ENCODE results near the gene C19orf85.

Gene C19orf85

DNA sequence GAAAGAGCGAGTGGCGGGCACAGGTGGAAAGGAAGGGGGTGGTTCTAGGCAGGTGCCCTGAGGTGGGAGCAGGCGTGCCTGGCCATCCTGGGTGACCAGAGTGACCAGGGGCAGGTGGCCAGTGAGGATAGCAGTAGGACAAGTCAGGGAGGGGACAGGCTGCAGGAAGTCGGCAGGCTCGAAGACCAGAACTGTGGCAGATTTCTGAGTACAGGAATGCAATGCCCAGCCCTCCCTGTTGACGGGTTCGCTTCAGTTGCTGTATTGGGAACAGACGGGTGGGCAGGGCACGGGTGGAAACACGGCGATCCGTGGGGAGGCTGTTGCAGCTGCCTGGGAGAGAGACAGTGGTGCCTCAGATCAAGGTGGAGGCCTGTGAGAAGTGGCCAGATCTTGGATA is 13.8 kb upstream of the C19orf85 start:
- DNase-seq (ENCODE audit: low spot score): no peak
- no peak for FAIRE-seq

DNA sequence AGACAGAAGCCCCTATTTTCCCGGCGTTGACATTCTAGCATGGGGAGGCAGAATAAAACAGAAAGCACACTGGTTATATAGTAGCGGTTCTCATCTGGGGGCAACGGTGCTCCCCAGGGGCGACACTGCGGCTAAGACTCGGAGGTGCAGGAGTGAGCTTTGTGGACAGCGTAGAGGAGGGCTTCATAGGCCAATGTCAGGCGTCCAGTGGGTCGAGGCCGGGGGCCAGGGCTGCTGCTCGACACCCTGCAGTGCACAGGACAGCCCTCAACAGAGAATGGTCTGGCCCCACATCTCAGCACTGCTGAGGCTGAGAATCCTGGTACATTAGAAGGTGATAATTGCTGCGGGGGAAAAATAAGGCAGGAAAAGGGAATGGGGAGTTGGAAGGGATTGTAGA is 13.4 kb upstream of the C19orf85 start:
- FAIRE-seq (no peak), DNase-seq (ENCODE audit: low spot score) (no peak)

DNA sequence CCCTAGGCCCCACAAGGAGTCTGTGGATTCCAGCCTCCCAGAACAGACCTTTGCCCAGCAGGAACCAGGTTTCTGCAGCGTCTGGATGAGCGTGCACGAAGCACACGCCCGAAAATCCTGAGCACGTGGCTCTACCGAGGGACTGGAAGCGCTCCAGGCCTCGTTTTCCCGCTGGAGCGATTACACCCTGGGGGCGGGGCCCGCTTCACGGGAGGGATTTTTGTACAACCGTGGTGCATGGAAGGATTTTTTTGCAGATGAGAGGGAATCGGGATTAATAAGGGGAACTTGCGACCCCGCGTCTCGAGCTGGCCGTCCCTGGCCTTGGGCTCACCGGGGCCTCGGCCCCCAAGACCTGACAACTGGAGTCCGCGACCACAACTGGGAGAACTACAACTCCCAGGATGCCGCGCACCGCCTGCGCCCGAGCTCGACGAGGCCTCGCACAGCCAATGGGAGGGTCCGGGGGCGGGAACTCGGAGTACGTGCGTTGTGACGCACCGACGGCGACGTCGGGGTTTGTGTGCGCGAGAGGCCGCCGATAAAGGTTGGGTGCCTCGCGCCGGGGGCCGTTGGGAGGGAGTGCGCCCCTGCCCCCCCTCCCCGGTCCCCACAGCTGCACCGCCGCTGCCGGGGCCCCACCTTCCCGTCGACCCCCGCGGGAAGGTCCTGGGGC is 11.7 kb upstream of the C19orf85 start, which contains the start of gene ZNF628:
Gene ZNF628 (plus strand): TSS at position 518 of the 676 bp plus-strand sequence. CDS start 3,294 bp downstream, outside the sequence.
- DNase-seq (ENCODE audit: low spot score): peak; percentile 88
- no peak for FAIRE-seq

DNA sequence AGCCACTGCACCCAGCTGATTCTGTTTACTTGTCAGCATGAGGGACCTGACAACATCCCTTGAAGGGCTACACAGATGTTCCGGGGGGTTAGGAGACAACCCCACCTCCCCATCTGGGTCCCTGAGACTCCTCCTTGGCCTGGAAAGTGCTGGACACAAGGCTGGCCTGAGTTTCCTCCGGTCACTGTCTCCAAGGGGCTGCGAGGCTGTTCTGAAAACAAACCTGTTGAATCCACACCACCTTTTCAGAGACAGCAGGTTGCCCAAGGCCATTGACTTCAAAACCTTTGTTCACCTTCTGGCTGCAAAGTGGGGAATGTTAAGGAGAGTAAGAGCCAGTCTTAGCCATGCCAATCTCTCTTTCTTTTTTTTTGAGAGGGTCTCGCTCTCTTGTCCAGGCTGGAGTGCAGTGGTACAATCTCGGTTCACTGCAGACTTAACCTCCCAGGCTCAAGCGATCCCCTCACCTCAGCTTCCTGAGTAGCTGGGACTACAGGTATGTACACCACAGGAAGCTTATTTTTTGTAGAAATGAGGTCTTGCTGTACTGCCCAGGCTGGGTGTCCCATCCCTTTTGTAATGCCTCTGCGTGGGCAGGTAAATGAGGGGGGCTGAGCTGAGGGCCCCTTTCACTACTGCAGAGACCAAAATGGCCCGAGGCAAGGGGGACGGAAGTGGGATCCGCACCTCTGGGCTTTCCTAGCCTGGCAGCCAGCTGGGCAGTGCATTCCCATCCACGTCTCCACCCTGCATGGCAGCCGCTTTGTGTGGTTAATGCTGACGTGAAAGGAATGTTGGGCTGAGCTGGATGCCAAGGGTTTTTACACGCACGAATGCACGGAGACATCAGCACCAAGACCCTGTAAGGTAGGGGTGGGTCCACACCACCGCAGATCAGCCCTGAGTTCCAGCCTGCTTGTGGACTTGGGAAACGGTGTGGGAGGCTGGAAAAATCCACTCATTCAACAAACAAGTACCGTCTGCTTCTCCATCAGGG is 10.0 kb upstream of the C19orf85 start:
- DNase-seq (ENCODE audit: low spot score) (peak; percentile 92), FAIRE-seq (peak; percentile 78)

DNA sequence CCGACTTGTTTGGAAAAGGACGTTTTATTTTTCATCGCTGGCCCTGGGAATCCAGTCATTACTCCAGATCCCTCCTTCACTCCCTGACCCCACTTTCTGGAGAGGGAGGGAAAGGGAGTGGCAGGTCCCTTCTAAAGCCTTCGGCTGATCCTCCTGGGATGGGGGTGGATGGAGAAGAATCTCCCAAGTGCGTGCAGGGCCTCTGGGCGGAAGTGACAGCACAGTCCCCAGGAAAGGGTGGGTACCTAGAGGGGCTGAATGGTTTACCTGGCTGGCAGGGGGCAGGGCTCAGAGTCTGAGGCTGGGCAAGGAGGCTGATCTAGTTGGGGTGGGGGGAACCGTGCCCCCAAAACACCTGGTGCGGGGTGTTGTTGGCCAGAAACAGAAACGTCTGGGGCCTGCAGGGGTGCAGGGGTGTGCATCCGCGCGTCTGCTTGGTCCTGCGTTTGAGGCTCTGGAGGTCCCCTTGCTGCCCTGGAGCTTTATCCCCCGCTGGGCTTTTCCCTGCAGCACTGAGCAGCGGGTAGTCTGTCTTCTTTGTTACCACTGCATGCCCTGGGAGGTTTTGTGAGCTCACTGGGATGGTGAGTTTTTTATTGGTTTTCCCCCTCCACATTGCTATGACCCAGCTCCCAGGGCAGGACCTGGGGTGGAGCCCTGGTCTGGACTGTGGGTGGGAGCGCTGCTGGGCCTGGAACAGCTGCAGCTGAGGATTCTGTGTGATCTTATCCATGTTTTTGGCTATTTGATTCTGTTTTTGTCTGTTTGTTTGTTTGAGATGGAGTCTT is 8.9 kb upstream of the C19orf85 start:
- FAIRE-seq (no peak), DNase-seq (ENCODE audit: low spot score) (peak; percentile 49)

DNA sequence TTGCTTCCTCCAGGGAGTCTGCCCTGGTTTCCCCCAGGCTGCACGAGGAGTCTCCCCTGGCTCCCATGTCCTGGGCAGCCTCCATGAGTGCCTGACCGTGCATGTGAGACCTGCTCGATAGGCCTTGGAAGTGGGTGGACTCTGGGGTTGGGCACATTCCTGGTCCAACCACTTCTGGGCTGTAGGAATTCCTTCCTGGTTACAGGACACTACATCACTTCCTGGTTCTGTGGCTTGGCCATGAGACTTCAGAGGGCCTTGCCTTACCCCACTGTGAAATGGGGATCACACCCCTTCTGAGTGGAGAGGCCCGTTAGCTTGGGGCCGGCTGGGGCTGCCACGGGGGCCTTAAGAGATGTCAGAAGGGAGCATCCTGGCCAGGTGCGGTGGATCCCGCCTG is 7.9 kb upstream of the C19orf85 start:
- FAIRE-seq: no peak
- DNase-seq (ENCODE audit: low spot score): peak; percentile 83

DNA sequence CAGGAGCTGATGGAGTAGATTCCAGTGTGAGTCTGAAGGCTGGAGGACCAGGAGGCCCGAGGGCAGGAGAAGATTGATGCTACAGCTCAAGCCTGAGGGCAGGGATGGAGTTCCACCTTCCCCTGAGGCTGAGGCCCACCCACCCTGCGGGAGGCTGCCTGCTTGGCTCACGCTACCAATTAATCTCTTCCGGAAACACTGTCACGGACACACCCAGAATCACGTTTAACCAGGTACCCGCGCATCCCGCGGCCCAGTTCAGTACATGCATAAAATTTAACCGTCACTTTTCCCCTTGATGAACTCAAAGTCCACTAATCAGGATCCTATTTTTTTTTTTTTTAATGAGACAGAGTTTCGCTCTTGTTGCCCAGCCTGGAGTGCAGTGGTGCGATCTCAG is 6.7 kb upstream of the C19orf85 start:
- FAIRE-seq (no peak), DNase-seq (ENCODE audit: low spot score) (no peak)

DNA sequence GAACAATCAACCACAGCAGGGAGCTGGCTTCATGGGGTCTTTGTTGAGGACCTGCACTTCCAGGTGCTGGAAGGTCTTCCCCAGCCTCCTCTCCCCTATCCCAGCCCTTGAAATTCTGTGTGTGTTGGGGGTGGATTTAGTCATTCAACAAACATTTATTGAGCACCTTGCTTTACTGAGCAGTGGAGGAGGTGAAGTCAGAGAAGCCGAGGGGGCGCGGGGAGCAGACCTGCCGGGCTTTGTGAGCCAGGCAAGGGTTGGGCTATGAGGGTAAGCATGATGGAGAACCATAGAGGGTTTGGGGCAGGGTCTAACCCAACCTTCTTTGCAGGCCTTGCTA is 3.5 kb upstream of the C19orf85 start:
- DNase-seq (ENCODE audit: low spot score) (no peak), FAIRE-seq (no peak)

DNA sequence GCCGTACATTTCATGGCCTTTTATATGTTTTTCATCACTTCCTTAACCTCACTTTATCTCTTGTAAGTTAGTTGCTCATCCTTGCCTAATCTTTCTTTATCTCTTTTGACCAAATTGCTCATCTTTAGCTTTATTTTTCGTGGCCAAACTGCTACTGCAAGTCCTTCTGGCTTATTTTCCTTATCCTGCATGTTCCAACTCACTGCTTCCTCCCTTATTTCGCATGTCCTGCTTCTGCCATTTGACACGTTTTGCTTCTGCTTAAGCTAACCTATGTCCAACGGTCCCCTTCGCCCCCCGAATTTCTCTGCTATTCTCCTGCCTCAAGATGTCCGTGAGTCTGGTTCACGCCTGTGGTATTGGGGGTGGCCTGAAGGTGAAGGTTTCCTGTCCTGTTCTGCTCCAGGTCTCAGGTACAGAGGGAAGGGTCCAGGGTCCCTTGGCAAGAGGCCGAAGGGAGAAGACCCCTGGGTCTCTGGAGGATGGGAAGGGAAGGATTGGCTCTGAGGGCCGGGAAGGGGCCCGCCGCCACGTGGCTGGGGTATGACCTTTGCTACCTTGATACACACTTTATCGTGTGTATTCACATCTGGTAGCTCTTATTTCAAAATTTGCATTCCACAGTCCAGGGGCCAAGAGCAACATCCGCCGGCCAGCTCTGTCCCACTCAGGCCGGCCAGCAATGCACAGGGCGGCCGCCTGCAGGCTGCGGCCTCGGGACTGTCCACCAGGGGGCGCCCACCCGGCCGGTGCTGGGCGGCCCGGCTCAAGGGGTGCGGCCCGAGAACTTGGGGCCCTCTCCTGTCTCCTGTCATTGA is 2.9 kb upstream of the C19orf85 start:
- DNase-seq (ENCODE audit: low spot score) (no peak), FAIRE-seq (no peak)

DNA sequence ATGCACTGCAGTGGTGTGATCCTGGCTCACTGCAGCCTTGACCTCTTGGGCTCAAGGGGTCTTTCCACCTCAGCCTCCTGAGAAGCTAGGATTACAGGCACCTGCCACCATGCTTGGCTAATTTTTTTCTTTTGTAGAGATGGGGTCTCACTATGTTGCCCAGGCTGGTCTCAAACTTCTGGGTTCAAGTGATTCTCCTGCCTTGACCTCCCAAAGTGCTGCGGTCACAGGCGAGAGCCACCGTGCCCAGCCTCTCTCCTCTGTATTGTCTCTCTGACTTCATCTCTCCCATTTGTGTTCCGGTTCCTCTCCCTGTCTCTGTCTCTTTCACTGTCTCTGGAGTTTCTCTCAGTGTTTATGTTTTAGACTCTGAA is 1.7 kb upstream of the C19orf85 start:
- FAIRE-seq (no peak), DNase-seq (ENCODE audit: low spot score) (no peak)

DNA sequence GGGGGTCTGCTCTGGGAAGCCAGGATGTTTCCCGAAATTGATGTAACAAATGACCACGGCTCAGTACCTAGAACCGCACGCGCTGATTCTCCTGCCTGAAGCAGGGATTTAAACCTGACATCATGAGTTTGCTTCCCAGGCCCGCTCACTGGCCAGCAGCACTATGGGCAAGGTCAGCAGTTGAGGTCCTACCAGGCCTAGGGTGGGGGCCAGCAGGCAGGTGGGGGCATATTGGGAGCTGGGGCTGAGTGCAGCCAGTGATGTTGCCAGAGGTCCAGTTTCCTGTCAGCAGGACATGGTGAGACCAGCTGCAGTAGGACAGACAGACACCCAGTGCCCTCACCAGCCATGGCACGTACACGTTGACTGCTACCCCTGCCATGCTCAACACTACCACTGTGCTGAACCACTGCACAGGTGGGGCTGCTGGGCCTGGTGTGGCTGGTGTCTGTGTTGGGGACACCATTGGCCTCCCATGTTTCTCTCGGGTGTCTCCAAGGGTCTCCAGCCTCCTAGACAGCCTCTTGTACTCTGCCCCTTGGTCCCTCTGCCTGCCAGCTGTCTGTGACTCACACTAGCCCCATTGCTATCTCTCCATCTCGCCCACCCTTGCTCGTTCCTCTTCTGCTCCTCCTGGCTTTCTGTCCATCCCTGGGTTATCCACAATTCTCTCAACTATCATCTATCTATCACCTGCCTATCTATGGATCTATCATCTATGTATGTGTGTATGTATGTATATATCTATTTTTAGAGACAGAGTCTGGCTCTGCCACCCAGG is 1.1 kb upstream of the C19orf85 start:
- FAIRE-seq (no peak), DNase-seq (ENCODE audit: low spot score) (no peak)

DNA sequence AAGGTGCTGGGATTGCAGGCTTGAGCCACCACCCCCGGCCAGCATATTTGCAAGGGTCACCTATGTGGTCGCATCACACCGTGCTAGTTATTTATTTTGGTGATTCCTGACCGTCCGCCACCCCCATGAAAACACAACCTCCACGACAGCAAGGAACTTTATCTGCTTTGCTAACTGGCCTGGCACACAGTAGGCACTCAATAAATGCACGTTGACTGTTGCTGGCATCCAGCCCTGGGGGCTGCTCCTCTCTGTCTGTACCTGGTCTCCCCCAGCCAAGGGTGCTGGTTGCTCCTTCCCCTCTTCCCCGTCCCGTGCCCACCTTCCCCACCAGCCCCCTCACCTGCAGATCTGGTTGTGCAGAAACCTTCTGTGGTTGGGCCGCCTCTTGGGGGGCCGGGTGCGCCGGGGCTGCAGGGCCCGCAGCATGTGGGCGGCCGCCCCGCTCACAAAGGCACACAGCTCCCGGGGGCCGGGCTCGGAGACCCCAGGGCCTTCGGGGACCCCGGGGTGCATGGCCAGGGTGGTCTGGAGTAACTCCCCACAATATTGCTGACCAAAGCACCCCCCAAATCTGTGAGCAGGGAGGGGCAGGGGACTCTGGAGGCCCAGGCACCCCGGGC is 401 bp downstream of the C19orf85 start:
- DNase-seq (ENCODE audit: low spot score): no peak
- FAIRE-seq: no peak

DNA sequence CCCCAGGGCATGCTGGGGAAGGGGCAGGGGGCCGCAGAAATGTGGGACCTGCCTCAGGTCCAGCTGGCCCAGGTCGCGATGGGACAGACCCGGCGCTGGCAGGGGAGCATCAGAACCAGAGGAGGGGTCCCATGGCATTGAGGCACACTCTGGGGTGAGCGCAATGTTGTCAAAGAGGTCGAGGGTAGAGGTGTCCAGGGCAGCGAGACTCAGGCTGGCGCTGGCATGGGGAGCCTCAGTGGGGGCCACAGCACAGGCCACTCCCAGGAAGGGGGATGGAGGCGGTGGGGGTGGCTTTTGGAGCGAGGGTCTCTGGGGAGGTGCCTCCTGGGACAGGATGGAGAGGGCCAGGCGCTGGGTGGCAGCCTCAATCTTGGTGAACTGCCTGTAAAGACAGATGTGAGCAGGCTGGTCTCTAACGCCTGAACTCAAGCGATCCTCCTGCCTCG is 944 bp downstream of the C19orf85 start:
- DNase-seq (ENCODE audit: low spot score) (no peak), FAIRE-seq (no peak)

DNA sequence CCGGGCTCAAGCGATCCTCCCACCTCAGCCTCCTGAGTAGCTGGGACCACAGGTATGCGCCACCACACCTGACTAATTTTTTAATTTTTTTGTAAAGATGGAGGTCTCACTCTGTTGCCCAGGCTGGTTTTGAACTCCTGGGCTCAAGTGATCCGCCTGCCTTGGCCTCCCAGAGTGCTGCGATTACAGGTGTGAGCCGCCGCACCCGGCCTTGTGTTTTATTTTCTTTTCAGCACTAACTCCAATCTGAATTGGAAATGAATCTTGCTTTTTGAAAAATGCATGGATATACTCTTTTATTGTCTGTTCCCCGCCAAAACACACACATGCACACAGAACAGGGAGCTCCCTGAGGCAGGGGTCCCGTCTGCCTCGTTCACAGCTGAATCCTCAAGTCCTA is 1.8 kb downstream of the C19orf85 start:
- FAIRE-seq (no peak), DNase-seq (ENCODE audit: low spot score) (no peak)

DNA sequence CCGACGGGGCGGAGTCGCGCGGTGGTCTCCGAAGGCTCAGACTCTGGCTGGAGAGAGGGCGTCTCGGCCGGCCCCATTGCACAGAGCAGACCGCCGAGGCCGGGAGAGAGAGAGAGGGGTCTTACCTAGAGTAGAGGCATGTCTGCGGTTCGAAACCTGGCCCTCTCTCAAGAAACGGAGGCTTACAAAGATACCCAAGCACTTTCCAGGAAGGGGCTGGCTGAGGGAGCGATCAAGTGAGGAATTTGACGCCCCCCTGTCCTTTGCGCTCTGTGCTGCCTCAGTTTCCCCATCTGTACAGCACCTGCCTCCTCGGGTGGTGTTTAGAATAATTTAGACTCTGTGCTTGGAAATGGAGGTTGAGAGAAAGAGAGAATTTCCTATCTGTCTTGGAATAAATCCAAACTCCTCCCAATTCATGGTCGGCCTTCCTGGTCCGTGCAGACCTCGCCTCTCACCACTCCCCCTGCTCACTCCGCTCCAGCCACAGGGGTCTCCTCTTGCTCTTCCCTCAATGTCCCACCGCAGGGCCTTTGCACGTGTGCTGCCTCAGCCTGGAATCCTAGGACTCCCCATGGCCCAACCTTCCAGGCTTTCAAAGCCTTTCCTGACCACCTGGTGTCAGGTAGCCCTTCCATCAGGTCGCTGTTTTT is 2.5 kb downstream of the C19orf85 start:
- DNase-seq (ENCODE audit: low spot score) (no peak), FAIRE-seq (no peak)

DNA sequence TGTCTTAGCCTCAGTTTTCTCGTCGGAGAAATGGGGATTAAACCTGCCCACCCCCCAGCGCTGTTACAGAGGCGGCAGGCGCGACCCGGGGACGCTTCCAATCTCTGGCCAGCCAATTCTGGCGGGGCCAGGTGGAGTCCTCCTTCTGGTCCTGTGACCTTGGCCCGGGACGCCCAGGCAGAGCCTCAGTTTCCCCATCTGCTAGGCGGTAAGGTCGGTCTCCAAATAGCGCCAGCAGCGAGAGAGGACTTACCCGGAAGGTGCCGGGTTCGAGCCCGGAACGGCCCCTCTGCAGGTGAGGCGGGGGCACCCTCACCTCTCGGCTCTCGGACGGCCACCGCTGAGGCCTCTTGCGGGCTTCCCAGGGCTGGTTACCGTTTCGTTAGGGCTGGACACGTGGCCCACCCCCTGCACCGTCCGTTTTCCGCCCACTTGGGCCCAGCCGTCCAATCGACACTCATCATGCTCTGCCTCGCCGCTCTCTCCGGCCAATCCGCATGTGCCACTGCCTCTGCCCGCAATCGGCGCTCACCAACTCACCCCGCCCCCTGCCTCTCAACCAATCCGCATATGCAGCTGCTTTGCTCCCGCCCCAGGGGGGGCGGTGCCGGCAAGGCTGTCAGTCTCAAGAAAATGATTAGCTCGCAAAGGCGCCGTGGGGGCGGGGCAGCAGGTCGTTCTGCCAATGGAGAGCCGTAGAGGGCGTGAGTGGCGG is 3.1 kb downstream of the C19orf85 start, which contains the start of gene ISOC2:
Gene ISOC2 (minus strand): TSS at position 384 of the 715 bp plus-strand sequence. CDS start 5,156 bp downstream, outside the sequence.
- FAIRE-seq: peak; percentile 91
- peak; percentile 96 for DNase-seq (ENCODE audit: low spot score)

DNA sequence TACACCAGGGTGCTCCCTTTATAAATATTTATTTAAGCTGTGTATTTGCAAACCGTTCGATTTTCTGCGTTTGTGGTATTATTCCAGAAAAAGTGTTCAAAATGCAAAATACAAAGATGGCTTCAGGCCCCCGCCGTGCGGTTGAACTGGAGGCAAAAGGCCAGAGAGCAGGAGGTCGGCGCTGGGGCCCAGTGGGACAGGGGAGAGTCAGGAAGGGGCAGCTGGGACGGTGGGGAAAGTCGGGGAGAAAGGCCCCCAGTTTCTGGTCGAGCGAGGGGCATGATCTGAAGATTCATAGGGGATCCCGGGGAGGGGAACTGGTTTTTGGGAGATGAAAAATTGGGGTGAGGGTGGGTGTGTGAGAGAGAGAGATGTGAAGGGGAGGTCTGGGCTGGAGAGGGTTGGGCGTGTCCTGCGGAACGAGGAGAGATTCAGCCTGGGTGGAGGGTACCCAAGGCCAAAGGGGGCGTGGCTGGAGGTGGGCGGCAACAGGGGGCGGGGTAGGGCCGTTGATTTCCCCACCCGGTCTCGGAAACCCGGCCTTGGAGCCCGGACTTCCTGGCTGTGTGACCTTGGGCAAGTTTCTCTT is 3.8 kb downstream of the C19orf85 start:
- no peak for DNase-seq (ENCODE audit: low spot score)
- no peak for FAIRE-seq
